SK-N-SH (cell line): ENCODE results near the gene FKBP11.

ENCODE experiments used
- ELF1 ChIP-seq: IDR thresholded peaks from 2 replicates; pipeline ENCODE4 v1.4.0; 2012
- TF ChIP-seq, protein P1 (sequence below): fragments of 200-600 bp; sonication (generic); IDR thresholded peaks from 2 replicates; pipeline ENCODE4 v1.6.1; 2017; ENCODE audit warnings: antibody characterized with exemption, mild to moderate bottlenecking, moderate library complexity

DNA sequence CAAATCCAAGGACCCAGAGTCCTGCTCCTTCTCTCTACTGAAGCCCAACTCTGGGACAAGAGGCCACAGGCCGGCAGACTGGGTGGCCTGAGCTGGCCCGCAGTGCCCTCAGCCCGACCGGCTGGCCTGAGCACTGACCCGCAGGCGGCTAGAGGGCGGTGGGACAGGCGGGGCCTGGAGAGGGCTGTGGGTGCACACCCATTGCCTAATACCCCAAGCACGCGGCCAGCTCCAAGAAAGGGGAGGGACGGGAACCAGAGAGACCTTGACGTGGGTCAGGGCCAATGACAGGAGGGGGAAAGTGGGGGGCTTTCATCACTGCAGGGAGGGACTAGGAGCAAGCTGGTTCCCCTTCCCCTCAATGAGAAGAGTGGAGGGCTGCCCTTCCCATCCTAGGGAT lies 48.2 kb upstream of the FKBP11 start:
- no peak for TF ChIP-seq ELF1
- TF ChIP-seq, protein P1, sequence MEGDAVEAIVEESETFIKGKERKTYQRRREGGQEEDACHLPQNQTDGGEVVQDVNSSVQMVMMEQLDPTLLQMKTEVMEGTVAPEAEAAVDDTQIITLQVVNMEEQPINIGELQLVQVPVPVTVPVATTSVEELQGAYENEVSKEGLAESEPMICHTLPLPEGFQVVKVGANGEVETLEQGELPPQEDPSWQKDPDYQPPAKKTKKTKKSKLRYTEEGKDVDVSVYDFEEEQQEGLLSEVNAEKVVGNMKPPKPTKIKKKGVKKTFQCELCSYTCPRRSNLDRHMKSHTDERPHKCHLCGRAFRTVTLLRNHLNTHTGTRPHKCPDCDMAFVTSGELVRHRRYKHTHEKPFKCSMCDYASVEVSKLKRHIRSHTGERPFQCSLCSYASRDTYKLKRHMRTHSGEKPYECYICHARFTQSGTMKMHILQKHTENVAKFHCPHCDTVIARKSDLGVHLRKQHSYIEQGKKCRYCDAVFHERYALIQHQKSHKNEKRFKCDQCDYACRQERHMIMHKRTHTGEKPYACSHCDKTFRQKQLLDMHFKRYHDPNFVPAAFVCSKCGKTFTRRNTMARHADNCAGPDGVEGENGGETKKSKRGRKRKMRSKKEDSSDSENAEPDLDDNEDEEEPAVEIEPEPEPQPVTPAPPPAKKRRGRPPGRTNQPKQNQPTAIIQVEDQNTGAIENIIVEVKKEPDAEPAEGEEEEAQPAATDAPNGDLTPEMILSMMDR, result no peak
